Measurements from ENCODE around the gene SLC39A7.

The SLC39A7 gene

GRCh38 chr6:33199687-33200218 is 914 bp upstream of the SLC39A7 start:
- H3K36me3 Mint-ChIP-seq (ENCODE audit: low read depth), result peaks cover 64% of the 10 kb centered on the region
- H3K9me3 Mint-ChIP-seq, result no peaks in the 10 kb centered on the region
- H3K4me3 Mint-ChIP-seq, result peak overlapping the region; percentile 93 to 99 (median 95)
- H3K4me1 Mint-ChIP-seq, result peaks cover 60% of the 10 kb centered on the region
- H3K27me3 Mint-ChIP-seq (ENCODE audit: low read depth), result peaks cover 4% of the 10 kb centered on the region
- TF ChIP-seq CTCF (IDR thresholded peaks at IDR 0.05; ENCODE audit: unreplicated experiment in 3 of 3), result no peak
- peak overlapping the region; percentile 85 to 97 (median 92) for H3K27ac Mint-ChIP-seq

- Mint-ChIP-seq H3K4me3 (peak overlapping the region; percentile 99 to 100 (median 100)), H3K27me3 (ENCODE audit: low read depth) (no peaks in the 10 kb centered on the region), H3K36me3 (ENCODE audit: low read depth) (peaks cover 50% of the 10 kb centered on the region), H3K27ac (peak overlapping the region; percentile 97 to 100 (median 99)), H3K9me3 (no peaks in the 10 kb centered on the region), H3K4me1 (peaks cover 73% of the 10 kb centered on the region)
- no peak for TF ChIP-seq CTCF (IDR thresholded peaks at IDR 0.05; ENCODE audit: unreplicated experiment in 3 of 3)
Observed at GRCh38 chr6:33201147-33201545, 479 bp downstream of the SLC39A7 start.

GRCh38 chr6:33201935-33202334 is 1.3 kb downstream of the SLC39A7 start:
- Mint-ChIP-seq H3K4me3 (peak overlapping the region; percentile 99 to 100 (median 100)), H3K27me3 (ENCODE audit: low read depth) (no peaks in the 10 kb centered on the region), H3K4me1 (peaks cover 77% of the 10 kb centered on the region), H3K36me3 (ENCODE audit: low read depth) (peaks cover 42% of the 10 kb centered on the region), H3K9me3 (no peaks in the 10 kb centered on the region), H3K27ac (peak overlapping the region; percentile 97 to 100 (median 99))
- no peak for TF ChIP-seq CTCF (IDR thresholded peaks at IDR 0.05; ENCODE audit: unreplicated experiment in 3 of 3)

GRCh38 chr6:33202799-33203198 is 2.1 kb downstream of the SLC39A7 start:
- Mint-ChIP-seq H3K9me3 (no peaks in the 10 kb centered on the region), H3K27ac (peak overlapping the region; percentile 97 to 100 (median 99)), H3K36me3 (ENCODE audit: low read depth) (peaks cover 35% of the 10 kb centered on the region), H3K27me3 (ENCODE audit: low read depth) (no peaks in the 10 kb centered on the region), H3K4me3 (peak overlapping the region; percentile 99 to 100 (median 100)), H3K4me1 (peaks cover 70% of the 10 kb centered on the region)
- TF ChIP-seq CTCF (IDR thresholded peaks at IDR 0.05; ENCODE audit: unreplicated experiment in 3 of 3), result no peak

- Mint-ChIP-seq H3K9me3 (no peaks in the 10 kb centered on the region), H3K27ac (peak overlapping the region; percentile 92 to 99 (median 97)), H3K4me3 (peak overlapping the region; percentile 99 to 100 (median 100)), H3K27me3 (ENCODE audit: low read depth) (no peaks in the 10 kb centered on the region), H3K36me3 (ENCODE audit: low read depth) (peaks cover 35% of the 10 kb centered on the region), H3K4me1 (peaks cover 62% of the 10 kb centered on the region)
- no peak for TF ChIP-seq CTCF (IDR thresholded peaks at IDR 0.05; ENCODE audit: unreplicated experiment in 3 of 3)
Observed at GRCh38 chr6:33203443-33204164, 2.9 kb downstream of the SLC39A7 start.

- no peak for TF ChIP-seq CTCF (IDR thresholded peaks at IDR 0.05; ENCODE audit: unreplicated experiment in 3 of 3)
- H3K9me3 Mint-ChIP-seq, result no peaks in the 10 kb centered on the region
- peak overlapping the region; percentile 92 to 99 (median 97) for H3K27ac Mint-ChIP-seq
- H3K27me3 Mint-ChIP-seq (ENCODE audit: low read depth), result no peaks in the 10 kb centered on the region
- H3K4me3 Mint-ChIP-seq, result peak overlapping the region; percentile 99 to 100 (median 100)
- peaks cover 62% of the 10 kb centered on the region for H3K4me1 Mint-ChIP-seq
- H3K36me3 Mint-ChIP-seq (ENCODE audit: low read depth), result peaks cover 35% of the 10 kb centered on the region
Observed at GRCh38 chr6:33204165-33204414, 3.4 kb downstream of the SLC39A7 start.
